ENCODE data around the gene TTC39C.

Gene TTC39C

GRCh38 chr18:24075767-24076597 lies 61.4 kb downstream of the TTC39C start:
- in situ Hi-C loops (cut with HindIII; ENCODE audit: low sequenced_read_pairs) = no loop called here

GRCh38 chr18:24076950-24077349 lies 62.4 kb downstream of the TTC39C start:
- in situ Hi-C loops (cut with HindIII; ENCODE audit: low sequenced_read_pairs) = no loop called here

- in situ Hi-C loops (cut with HindIII; ENCODE audit: low sequenced_read_pairs) = no loop called here
Measured at GRCh38 chr18:24078391-24078790, 63.8 kb downstream of the TTC39C start.

GRCh38 chr18:24080861-24081260 lies 66.3 kb downstream of the TTC39C start:
- in situ Hi-C loops (cut with HindIII; ENCODE audit: low sequenced_read_pairs) = no loop called here

- in situ Hi-C loops (cut with HindIII; ENCODE audit: low sequenced_read_pairs) = no loop called here
Measured at GRCh38 chr18:24083550-24083949, 69.0 kb downstream of the TTC39C start.

- in situ Hi-C loops (cut with HindIII; ENCODE audit: low sequenced_read_pairs) = no loop called here
Measured at GRCh38 chr18:24086082-24086481, 71.5 kb downstream of the TTC39C start.

- in situ Hi-C loops (cut with HindIII; ENCODE audit: low sequenced_read_pairs) = no loop called here
Measured at GRCh38 chr18:24089076-24089475, 74.5 kb downstream of the TTC39C start.

GRCh38 chr18:24089515-24090337 lies 75.2 kb downstream of the TTC39C start:
- in situ Hi-C loops (cut with HindIII; ENCODE audit: low sequenced_read_pairs) = no loop called here

- in situ Hi-C loops (cut with HindIII; ENCODE audit: low sequenced_read_pairs) = no loop called here
Measured at GRCh38 chr18:24090876-24091275, 76.3 kb downstream of the TTC39C start.

GRCh38 chr18:24094561-24094960 lies 80.0 kb downstream of the TTC39C start:
- in situ Hi-C loops (cut with HindIII; ENCODE audit: low sequenced_read_pairs) = no loop called here

GRCh38 chr18:24095976-24096375 lies 81.4 kb downstream of the TTC39C start:
- in situ Hi-C loops (cut with HindIII; ENCODE audit: low sequenced_read_pairs) = no loop called here

- in situ Hi-C loops (cut with HindIII; ENCODE audit: low sequenced_read_pairs) = no loop called here
Measured at GRCh38 chr18:24103320-24104021, 88.9 kb downstream of the TTC39C start.

- in situ Hi-C loops (cut with HindIII; ENCODE audit: low sequenced_read_pairs) = no loop called here
Measured at GRCh38 chr18:24104486-24104885, 89.9 kb downstream of the TTC39C start.

GRCh38 chr18:24108641-24109040 lies 94.1 kb downstream of the TTC39C start:
- in situ Hi-C loops (cut with HindIII; ENCODE audit: low sequenced_read_pairs) = no loop called here

- in situ Hi-C loops (cut with HindIII; ENCODE audit: low sequenced_read_pairs) = no loop called here
Measured at GRCh38 chr18:24111936-24112335, 97.4 kb downstream of the TTC39C start.

- in situ Hi-C loops (cut with HindIII; ENCODE audit: low sequenced_read_pairs) = no loop called here
Measured at GRCh38 chr18:24112464-24112863, 97.9 kb downstream of the TTC39C start.

GRCh38 chr18:24112874-24113615 lies 98.5 kb downstream of the TTC39C start:
- in situ Hi-C loops (cut with HindIII; ENCODE audit: low sequenced_read_pairs) = no loop called here

- in situ Hi-C loops (cut with HindIII; ENCODE audit: low sequenced_read_pairs) = no loop called here
Measured at GRCh38 chr18:24114924-24115549, 100.5 kb downstream of the TTC39C start.

GRCh38 chr18:24115628-24116027 lies 101.1 kb downstream of the TTC39C start:
- in situ Hi-C loops (cut with HindIII; ENCODE audit: low sequenced_read_pairs) = no loop called here

Data from endothelial cell of hepatic sinusoid (primary cell).